ENCODE data around the gene KLF11.

Gene KLF11

DNA sequence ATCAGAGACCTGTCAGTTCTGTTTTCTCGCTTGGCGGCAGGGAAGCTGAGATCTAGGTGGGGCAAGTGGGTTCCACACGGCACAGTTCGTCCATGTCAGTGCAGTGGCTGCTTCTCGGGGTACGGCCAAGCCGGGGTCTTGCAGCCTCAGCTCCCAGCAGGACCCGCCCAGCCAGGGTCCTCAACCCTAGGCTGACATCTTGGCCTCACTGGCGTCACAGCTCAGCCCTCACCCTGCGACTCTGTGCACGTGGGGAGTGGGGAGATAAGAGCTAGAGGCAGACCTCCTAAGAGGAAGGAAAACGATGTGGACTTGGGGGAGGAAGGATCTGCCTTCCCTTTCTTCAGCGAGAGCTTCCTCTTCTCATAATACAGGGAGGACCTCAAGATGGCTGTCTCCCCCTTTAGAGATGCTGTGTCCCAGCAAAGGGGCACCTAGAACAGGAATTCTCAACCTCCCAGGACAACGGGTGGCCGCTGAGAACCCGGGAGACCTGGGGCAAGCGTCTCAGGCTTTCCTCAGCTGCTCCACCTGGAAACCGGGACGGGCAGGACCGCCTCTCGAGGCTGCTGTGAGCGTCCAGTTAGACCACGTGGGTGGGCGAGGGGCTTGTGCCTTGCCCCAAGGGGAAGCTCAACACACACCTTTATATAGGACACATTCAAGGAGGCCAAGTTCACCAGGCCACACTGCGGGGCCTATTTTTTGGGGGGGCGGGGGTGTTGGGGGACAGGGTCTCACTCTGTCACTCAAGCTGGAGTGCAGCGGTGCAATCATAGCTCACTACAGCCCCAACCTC lies 23.5 kb upstream of the KLF11 start:
- no peak overlapping the region for H3K4me3 ChIP-seq
- peak overlapping the region in 7 of 21 experiments; percentile 7 to 52 (median 37) for H3K27ac ChIP-seq

DNA sequence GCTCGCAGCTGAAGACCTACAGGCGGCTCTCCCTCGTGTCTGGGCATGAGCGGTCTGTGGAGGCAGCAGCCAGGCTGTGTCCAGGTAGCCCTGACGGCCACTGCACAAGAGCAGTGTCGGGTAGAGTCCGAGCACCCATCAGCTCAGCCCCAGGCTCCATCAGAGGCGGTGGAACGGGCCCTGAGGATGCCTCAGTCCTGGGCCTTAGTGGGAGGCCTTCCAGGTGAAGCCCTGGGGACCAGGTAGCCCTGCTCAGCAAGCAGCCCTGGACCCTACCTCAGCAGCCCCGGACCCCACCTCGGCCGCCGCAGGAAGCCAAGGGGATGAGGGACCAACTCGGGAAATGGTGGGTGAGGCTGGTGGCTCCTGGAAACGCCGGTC lies 21.3 kb upstream of the KLF11 start:
- H3K4me3 ChIP-seq, result no peak overlapping the region
- H3K27ac ChIP-seq, result peak overlapping the region in 2 of 21 experiments; percentile 57 to 58

DNA sequence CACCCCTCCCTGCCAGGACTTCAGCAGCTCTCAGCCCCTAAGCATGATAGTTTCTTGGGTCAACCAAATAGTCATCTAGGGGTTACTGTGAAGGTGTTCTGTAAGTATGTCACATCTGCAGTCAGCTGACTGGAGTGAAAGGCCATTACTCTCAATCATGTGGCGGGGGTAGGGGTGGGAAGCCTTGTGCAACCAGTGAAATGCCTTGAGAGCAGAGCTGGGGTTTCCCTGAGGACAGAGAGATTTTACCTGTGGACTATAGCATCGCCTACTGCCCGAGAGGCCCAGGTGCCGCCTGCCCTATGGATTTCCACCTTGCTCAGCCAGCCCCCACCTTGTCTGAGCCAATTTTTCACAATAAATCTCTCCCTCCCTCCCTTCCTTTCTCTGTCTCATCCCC lies 20.9 kb upstream of the KLF11 start:
- peak overlapping the region in 2 of 21 experiments; percentile 57 to 58 for H3K27ac ChIP-seq

DNA sequence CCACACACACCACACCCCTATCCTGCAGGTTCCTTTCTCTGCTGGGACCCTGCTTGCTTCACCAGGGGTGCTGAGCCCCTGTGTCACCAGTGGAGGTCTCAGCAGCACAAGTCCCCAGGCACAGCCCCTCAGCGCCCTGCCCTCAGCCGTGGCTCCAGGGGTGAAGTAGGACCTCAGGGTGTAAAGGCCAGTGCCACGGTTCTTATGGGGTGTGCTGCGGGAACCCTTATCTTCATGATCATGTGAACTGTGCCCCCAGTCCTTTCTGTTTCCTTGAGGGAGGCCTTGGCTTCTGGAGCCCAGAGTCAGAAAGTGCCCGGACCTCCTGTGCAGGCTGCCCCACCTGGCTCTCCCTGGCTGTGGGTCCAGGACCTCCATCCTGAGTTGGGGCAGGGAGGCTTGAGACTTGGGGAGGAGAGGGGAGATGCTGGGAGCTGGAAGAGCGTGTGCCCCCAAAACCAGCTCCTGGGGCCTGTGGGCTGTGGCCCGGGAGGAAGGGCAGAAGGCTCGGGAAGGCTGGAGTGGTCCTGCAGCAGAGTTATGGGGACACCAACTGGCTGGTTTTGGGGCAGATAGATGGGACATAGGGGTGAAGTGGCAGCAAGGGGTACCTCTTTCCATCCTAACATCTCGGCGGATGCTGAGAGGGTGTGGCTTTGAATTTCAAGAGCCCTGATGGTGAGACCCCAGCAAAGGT lies 20.2 kb upstream of the KLF11 start:
- H3K27ac ChIP-seq, result no peak overlapping the region
- H3K4me3 ChIP-seq, result no peak overlapping the region

More for the DNA sequence above, 20.9 kb upstream of the KLF11 start:
- no peak overlapping the region for H3K4me3 ChIP-seq

DNA sequence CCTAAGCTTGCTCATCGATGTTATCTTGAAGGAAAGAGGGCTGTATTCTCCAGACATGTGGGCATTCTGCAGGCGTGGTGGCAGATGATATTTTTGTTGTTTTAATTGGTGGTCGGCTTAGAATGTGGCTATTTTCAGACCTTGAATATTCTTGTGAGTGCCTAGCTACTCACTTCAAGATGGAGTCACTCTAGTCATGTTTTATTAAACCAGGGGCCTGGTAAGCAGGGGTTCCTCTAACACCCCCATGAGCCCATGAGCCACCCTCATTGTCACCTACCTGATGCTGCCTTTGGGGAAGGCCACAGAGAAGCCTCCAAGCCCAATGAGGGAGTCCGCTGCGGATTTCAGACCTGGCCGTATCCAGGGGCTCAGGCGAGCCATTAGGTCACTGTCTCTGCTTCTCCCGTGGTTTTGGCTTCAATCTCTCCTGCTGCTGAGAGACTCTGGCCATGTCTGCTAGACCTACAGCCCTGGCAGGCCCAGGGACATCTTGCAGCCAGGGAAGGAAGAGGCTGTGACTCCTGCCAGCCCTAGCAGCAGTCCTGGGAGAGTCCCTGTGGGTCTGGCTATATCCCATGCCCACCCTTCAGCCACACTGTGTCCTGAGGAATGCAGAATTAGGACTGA lies 16.3 kb upstream of the KLF11 start:
- no peak overlapping the region for H3K4me3 ChIP-seq
- peak overlapping the region in 6 of 21 experiments; percentile 21 to 85 (median 78) for H3K27ac ChIP-seq

DNA sequence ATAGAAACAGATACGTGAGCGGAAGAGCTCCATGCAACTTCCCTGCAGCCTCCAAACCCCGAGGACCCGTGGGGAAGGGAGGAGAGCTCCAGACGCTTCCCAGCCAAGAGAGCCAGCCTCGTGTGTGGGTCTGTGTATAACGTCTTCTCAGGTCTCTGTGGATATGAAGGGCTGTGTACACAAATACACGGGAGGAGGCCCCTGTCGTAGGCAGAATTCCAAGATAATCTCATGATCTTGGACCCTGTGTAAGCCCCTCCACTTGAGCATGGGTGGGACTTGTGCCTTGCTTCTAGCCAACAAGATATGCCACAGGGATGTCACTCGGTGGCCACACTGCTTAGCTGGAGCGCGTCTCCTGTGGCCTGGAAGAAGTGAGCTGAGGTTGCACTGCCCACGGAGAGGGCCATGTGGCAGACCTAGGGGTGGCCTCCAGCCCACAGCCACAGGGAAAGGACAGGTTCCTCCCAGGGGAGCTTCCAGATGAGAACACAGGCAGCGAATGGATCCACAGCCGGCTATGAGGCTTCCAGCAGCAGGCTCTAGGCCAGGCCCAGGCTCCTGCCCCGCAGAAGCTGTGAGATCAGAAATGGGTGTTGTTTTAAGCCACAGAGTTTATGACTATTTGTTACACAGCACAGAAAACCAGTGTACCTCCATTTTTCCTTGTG lies 15.6 kb upstream of the KLF11 start:
- H3K4me3 ChIP-seq, result no peak overlapping the region
- peak overlapping the region in 11 of 21 experiments; percentile 14 to 85 (median 77) for H3K27ac ChIP-seq

DNA sequence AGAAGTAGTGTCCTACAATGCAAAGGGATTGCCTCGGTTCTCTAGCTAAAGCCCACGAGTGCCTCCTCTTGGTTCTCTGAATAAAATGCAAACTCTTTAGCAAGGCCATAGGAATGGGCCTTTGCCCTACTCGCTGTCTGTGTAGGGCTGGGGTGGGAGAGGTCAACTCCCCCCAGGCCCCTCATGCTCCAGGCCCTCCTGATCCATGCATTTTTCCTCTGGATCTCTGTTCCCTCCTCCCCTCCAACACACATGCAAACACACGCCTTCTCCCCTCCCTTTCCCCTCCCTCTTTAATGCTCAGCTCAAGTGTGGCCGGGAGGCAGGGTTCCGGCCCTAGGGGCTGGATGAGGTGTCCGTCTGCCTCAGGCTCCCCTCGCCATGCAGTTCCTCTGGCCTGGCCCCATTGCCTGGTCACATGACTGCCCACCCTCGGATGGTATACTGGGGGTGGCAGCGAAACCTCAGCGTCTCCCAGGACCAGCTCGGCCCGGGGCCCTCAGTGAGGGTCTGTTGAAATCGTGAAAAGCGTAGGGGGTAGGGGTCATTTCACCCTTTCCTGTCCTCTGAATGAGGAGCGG lies 14.9 kb upstream of the KLF11 start:
- no peak overlapping the region for H3K4me3 ChIP-seq
- H3K27ac ChIP-seq, result peak overlapping the region in 19 of 21 experiments; percentile 4 to 85 (median 69)

DNA sequence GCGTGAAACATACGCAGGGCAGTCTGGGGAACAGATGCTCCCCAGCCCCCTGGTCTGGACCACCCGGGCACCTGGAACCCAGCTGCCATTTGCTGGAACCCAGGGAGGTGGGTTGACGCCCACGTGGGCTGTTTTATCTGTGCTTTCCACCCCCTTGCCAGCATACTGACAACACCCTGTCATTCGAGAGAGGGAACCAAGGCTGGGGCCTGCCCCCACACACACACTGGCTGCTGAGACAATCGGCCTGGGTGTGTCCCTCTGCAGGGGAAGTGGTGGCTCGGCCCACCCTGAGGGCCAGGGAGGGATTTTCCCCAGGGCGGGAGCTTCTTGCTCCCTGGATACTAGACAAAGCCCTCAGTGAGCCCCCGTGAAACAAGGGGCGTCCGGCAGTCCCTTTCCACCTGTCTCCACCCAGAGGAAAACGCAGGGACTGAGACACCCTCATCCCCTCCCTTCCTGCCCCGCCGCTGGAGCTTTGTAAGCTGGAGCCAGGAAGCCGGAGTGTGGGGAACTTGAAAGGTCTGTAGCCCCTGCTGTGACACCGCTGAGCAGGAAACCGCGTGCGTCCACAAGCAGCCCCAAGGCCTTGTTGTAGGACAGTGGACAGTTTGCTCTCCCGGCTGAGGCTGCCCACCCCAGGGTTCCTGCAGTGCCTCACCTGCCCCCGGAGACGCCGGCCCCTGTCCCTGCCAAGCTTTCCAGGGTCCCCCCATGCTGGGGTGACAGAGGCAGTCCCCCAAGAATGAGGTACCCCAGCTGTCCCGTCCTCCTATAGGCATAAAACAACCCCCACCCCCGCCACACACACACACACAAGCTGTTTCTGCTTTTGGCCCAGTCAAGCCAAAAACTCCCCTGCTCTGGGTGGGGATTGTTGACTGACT lies 14.1 kb upstream of the KLF11 start:
- Histone ChIP-seq H3K27ac (peak overlapping the region in 20 of 21 experiments; percentile 4 to 85 (median 72)), H3K4me3 (peak overlapping the region in 2 of 7 experiments; percentile 10 to 20)

DNA sequence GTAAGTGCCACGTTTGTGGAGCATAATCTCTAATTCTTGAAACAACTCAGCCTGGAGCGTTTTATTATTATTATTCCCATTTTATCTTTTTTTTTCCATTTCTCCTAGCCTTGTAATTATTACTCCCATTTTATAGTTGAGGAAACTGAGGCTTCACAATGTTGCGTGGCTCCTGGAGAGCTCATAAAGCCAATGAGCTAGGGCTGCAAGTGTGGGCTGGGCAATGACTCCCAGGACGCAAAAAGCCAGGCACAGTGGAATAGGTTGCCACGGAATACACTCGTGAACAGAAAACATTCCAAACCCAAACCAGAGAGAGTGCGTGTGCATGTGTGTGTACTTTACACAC lies 13.5 kb upstream of the KLF11 start:
- H3K4me3 ChIP-seq, result peak overlapping the region in 2 of 7 experiments; percentile 10 to 20
- H3K27ac ChIP-seq, result peak overlapping the region in 18 of 21 experiments; percentile 4 to 85 (median 72)

DNA sequence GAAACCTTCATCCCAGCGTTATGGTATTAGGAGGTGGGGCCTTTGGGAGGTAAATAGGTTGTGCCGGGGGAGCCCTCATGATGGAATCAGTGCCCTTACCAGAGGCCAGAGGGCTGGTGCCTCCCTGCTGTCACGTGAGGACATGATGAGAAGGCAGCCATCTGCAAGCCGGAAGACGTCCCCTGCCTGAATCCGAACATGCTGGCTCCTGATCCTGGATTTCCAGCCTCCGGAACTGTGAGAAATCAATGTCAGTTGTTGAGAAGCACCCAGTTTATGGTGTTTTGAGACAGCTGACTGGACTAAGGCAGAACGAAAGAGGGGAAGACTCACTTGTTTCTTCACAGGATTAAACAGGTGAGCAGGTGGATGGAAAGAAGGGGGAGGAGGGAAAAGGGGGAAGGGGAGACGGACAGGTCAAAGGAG lies 13.0 kb upstream of the KLF11 start:
- Histone ChIP-seq H3K4me3 (peak overlapping the region in 1 of 7 experiments; percentile 13), H3K27ac (peak overlapping the region in 10 of 21 experiments; percentile 7 to 85 (median 76))

DNA sequence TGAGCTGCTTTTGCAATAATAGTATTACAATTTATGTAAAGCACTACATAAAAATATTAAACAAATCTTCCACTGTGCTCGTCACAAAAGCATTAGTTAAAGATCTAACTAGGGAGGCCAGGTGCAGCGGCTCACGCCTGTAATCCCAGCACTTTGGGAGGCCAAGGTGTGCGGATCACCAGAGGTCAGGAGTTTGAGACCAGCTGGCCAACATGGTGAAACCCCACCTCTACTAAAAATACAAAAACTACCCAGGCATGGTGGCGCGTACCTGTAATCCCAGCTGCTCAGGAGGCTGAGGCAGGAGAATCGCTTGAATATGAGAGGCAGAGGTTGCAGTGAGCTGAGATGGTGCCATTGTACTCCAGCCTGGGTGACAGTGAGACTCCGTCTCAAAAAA lies 12.6 kb upstream of the KLF11 start:
- peak overlapping the region in 1 of 7 experiments; percentile 13 for H3K4me3 ChIP-seq
- peak overlapping the region in 8 of 21 experiments; percentile 41 to 85 (median 78) for H3K27ac ChIP-seq

DNA sequence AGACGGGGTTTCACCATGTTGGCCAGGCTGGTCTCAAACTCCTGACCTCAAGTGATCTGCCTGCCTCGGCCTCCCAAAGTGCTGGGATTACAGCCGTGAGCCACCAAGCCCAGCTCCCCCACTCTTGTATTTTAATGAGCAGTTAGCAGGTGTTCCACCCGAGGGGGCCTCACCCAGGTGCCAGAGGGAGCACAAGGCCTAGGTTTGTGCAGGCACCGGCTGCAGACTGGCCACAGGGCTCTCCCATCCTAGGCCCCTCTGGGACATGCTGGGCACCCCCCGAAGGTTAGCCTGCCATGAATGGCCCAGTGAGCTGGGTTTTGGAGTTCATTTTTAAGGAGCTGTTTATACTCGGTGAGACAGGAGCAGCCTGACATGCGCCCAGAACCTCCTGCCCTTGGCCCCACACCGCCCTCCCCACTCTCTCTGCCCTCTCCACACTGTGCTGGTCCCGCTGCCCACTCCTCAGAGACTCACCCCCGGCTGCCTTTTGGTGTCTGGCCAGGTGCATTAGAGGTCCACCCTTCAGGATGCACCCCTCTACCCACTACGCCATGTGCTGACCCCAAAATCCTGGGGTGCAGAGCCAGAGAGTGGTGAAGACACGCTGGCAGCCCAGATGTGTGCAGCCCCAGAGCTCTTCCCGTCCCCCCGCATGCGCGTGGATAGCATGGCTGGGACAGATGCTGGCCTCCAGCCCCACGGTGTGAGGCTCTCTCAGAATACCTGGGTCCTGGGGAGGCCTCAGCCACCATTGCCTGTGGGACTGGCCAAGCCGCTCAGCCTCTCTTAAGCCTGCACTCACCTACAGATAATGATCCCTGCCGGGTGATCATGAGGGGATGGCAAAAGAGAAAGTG lies 11.2 kb upstream of the KLF11 start:
- no peak overlapping the region for H3K4me3 ChIP-seq
- peak overlapping the region in 3 of 21 experiments; percentile 4 to 29 (median 7) for H3K27ac ChIP-seq

DNA sequence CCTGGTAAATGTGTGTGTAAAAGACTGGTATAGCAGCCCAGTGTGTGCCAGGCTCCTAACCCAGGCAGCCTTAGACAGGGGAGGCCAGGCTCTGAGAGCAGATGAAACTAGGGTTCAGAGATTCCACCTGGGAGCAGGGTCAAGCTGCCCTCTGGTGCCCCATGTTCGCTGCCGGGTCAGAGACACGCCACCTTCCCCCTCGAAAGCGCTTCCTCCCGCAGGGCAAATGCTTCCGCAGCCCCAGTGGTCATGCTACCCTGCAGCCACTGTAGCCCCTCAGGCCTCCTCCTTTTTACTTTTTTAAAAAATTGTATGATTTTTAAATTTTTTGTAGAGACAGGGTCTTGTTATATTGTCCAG lies 10.6 kb upstream of the KLF11 start:
- Histone ChIP-seq H3K27ac (peak overlapping the region in 1 of 21 experiments; percentile 12), H3K4me3 (no peak overlapping the region)

DNA sequence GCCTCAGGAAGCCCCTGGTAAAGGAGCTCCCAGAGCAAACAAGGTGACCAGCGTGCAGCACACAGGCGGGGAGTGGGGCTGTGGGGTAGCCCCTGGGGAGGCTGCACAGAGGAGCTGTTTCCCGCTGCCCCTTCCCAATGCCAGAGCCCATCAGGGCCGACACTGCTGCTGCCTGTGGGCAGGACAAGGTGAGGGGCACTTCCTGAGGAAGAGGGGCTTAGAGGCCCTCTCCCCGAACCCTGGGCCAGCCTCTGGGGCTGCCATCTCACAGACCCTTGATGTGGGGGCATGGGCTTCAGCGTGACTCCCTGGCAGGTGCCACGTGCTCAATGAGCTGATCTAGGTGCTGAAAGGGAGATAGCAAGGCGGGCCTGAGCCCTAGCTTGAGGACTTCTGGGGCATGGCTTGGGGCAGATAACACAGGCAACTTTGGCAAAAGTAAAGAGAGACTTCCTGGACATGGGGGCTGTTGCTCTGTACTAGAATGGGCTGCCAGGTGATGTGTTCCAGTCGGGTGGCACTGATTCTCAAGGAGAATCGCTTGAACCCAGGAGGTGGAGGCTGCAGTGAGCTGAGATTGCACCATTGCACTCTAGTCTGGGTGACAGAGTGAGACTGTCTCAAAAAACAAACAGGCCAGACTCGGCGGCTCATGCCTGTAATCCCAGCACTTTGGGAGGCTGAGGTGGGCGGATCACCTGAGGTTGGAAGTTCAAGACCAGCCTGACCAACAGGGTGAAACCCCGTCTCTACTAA lies 9.9 kb upstream of the KLF11 start:
- Histone ChIP-seq H3K4me3 (no peak overlapping the region), H3K27ac (peak overlapping the region in 1 of 21 experiments; percentile 12)

DNA sequence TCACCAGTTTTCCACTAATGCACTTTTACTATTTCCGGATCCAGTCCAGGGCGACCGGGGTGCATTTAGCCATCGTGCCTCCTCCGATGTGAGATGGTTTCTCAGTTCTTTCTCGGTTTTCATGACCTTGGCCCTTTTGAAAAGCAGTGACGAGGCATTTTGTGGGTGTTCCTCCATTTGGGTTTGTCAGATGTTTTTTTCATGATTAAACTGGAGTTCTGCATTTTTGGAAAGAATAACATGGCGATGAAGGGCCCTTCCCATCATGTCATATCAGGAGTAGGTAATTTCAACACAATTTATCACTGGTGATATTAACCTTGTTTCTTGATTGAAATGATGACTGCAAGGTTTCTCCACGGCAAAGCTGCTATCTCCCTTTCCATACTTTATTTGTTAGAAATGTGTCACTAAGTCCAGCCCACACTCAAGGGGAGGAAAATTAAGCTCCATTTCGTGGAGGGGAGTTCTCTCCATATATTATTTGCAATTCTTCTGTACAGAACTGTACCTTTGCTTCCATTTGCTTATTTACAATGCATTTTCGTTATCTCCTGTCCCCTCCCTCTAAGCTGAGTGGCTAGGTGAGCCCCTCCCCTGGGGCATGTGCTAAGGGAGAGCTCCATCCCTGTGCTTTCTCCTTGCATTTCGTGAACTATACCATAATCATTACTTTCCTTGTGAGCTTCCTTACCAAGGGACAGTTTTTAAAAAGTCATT lies 8.9 kb upstream of the KLF11 start:
- Histone ChIP-seq H3K27ac (peak overlapping the region in 3 of 21 experiments; percentile 19 to 77 (median 27)), H3K4me3 (no peak overlapping the region)

DNA sequence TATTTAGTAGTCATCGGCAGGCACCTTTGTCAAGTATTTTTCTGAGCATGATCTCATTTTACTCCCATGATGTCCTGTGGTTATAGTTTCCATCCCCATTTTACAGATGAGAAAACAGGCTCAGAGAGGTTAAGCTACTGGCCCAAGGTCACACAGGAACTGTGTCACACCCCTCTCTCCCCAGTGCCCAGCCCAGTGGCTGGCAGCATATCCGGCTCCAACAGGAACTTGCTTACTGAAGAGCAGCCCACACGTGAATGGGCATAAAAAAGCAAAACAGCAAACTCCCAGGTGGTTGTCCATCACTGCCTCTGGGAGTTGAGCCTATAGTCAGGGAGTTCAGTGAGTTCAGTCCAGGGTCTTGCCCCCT lies 8.3 kb upstream of the KLF11 start:
- Histone ChIP-seq H3K27ac (peak overlapping the region in 10 of 21 experiments; percentile 30 to 85 (median 78)), H3K4me3 (no peak overlapping the region)

All from skin epidermis (tissue), 12 donors.